ENCODE measurements around the gene KMT2C. TPM values are rescaled to one million over a fixed set of nuclear protein-coding genes. Genes with fewer than 3 reads are reported as not detected.

Gene KMT2C
- total RNA-seq, 1 donor from 2014 or later: 42.3 TPM

DNA sequence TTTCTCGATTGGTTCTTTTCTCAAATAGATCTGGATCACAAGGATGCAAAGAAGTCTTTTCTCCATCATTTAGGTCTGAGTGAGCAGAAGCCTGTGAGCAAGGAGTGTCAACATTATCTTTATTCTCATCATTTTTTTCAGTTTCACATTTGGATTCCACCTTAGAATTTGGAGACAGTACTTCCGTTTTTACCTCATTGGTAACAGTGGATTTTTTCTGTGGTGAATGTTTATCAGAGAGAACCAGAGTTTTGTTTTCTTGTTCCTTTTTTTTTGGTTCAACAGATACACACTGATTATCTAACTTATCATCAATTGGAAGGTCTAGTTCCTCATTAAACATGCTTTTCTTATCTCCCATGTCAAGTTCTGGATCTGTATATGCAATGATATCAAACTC lies 259.0 kb downstream of the KMT2C start:
- no peak for DNase-seq
- Histone ChIP-seq H3K4me1 (no peaks in the 10 kb centered on the region), H3K4me3 (no peak overlapping the region), H3K36me3 (peaks cover 96% of the 10 kb centered on the region), H3K27ac (replicated peaks) (no peak overlapping the region), H3K9me3 (replicated peaks) (no peaks in the 10 kb centered on the region), H3K27me3 (ENCODE audit: low read depth) (no peaks in the 10 kb centered on the region)
- intact Hi-C loops (cut with micrococcal nuclease): no loop called here
- no peak for TF ChIP-seq CTCF (IDR thresholded peaks at IDR 0.05; ENCODE audit: borderline replicate concordance)

- Histone ChIP-seq H3K9me3 (replicated peaks) (no peaks in the 10 kb centered on the region), H3K36me3 (peaks cover 94% of the 10 kb centered on the region), H3K4me1 (no peaks in the 10 kb centered on the region), H3K4me3 (no peak overlapping the region), H3K27ac (replicated peaks) (no peak overlapping the region), H3K27me3 (ENCODE audit: low read depth) (no peaks in the 10 kb centered on the region)
- intact Hi-C loops (cut with micrococcal nuclease): no loop called here
- no peak for DNase-seq
- no peak for TF ChIP-seq CTCF (IDR thresholded peaks at IDR 0.05; ENCODE audit: borderline replicate concordance)
Observed at GRCh38 chr7:152173372-152174070, 262.3 kb downstream of the KMT2C start.

- Histone ChIP-seq H3K27ac (replicated peaks) (no peak overlapping the region), H3K36me3 (peaks cover 93% of the 10 kb centered on the region), H3K4me3 (no peak overlapping the region), H3K4me1 (no peaks in the 10 kb centered on the region), H3K9me3 (replicated peaks) (no peaks in the 10 kb centered on the region), H3K27me3 (ENCODE audit: low read depth) (no peaks in the 10 kb centered on the region)
- intact Hi-C loops (cut with micrococcal nuclease): no loop called here
- DNase-seq: no peak
- TF ChIP-seq CTCF (IDR thresholded peaks at IDR 0.05; ENCODE audit: borderline replicate concordance): no peak
Observed at GRCh38 chr7:152162287-152162686, 273.5 kb downstream of the KMT2C start.

DNA sequence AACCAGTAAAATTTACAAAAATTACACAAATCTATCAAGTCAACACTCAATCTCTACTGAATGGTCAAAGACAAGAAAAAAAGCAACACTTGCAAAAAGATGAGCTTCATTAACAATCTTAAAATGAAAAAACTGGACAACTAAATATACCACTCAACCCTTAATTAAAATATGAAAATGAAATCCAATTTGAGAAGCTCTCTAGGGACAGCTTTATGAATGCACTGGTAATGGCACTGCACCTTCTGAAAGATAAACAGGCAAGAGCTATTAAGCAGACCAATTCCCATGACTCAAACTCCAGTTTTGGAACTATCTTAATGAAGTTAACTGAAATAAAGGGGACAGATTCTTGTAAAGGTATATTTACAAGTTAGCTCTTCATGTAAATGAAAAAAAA lies 274.6 kb downstream of the KMT2C start:
- no peaks in the 10 kb centered on the region for H3K4me1 ChIP-seq
- TF ChIP-seq CTCF (IDR thresholded peaks at IDR 0.05; ENCODE audit: borderline replicate concordance): no peak
- H3K27me3 ChIP-seq (ENCODE audit: low read depth): no peaks in the 10 kb centered on the region
- peaks cover 93% of the 10 kb centered on the region for H3K36me3 ChIP-seq
- intact Hi-C loops (cut with micrococcal nuclease): no loop called here
- H3K4me3 ChIP-seq: no peak overlapping the region
- no peak for DNase-seq
- H3K9me3 ChIP-seq (replicated peaks): no peaks in the 10 kb centered on the region
- H3K27ac ChIP-seq (replicated peaks): no peak overlapping the region

- intact Hi-C loops (cut with micrococcal nuclease): no loop called here
Observed at GRCh38 chr7:152158801-152159587, 276.8 kb downstream of the KMT2C start.

More at GRCh38 chr7:152158801-152159587, 276.8 kb downstream of the KMT2C start:
- Histone ChIP-seq H3K27me3 (ENCODE audit: low read depth) (no peaks in the 10 kb centered on the region), H3K4me1 (no peaks in the 10 kb centered on the region), H3K36me3 (peaks cover 96% of the 10 kb centered on the region), H3K4me3 (no peak overlapping the region), H3K9me3 (replicated peaks) (no peaks in the 10 kb centered on the region), H3K27ac (replicated peaks) (no peak overlapping the region)
- TF ChIP-seq CTCF (IDR thresholded peaks at IDR 0.05; ENCODE audit: borderline replicate concordance): no peak
- DNase-seq: no peak

Data from left ventricle myocardium inferior (tissue), 1 donor.